Omental fat pad (tissue), 4 donors: ENCODE data around the gene OR4D6. TPM values are rescaled to one million over a fixed set of nuclear protein-coding genes. Genes with fewer than 3 reads are reported as not detected.

ENCODE experiments used
- ATAC-seq: fragments of 150-250 bp; one replicate; pipeline ENCODE4 v1.9.1; 2016; ENCODE audit warnings: mild to moderate bottlenecking, moderate library complexity; ENCODE audit not compliant: low FRiP score
- DNase-seq: peaks from one replicate; pipeline ENCODE4 v3.0.0-alpha.2; 2019; ENCODE audit warnings: low spot score
- CTCF ChIP-seq, 3 donors: fragments of 450-650 bp; IDR thresholded peaks; one replicate each; pipeline ENCODE4 v1.5.1; 2016 to 2017; ENCODE audit warnings: antibody characterized with exemption in 3 of 3, mild to moderate bottlenecking in 3 of 3, moderate library complexity in 2 of 3
- total RNA-seq, 4 donors: library from RNA; depleted of rRNA; stranded (reverse); fragments of >200 nt; gene quantifications; one replicate each; pipeline ENCODE4 v1.1.0, GENCODE V29; 2016

OR4D6 gene
- total RNA-seq, 4 donors from 2014 or later: not detected

GRCh38 chr11:59501931-59502330, 45.2 kb downstream of the OR4D6 start:
- TF ChIP-seq CTCF (IDR thresholded peaks at IDR 0.05): no peak
- ATAC-seq (no peak), DNase-seq (no peak)

DNA sequence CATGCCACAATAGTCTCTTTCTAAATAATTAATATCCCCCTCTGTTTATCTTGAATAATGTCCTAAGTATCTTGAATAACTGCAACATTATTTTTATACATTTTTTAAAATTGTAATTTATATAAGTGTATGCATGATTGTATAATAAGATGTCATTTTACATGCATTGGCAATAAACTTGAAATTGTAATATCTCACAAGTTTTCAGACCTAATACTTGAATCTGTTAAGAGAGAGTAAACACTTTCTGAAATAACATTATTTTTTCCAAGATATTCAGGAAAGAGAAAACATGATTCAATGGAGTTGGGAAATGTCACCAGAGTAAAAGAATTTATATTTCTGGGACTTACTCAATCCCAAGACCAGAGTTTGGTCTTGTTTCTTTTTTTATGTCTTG, 46.5 kb downstream of the OR4D6 start, which contains the start of gene OR4D11:
OR4D11 (plus strand) TSS at position 301 of the 400 bp plus-strand sequence; CDS start at position 301, 0 bp downstream.
- ATAC-seq (no peak), DNase-seq (no peak)
- TF ChIP-seq CTCF (IDR thresholded peaks at IDR 0.05): no peak

Other genes starting within 250 kb of the OR4D6 start
- gene MPEG1, start 244.0 kb upstream of the OR4D6 start, total RNA-seq: 10 to 100 TPM; 41.7 to 51.1 (median 47.5) TPM
- gene OR5AN1, start 98.1 kb upstream of the OR4D6 start, total RNA-seq: not detected
- gene OR5A2, start 30.5 kb upstream of the OR4D6 start, total RNA-seq: not detected
- not detected for gene OR5A1, start 20.5 kb upstream of the OR4D6 start, total RNA-seq
- not detected for gene OR4D10, start 16.4 kb downstream of the OR4D6 start, total RNA-seq
- not detected for gene OR4D11, start 46.6 kb downstream of the OR4D6 start, total RNA-seq
- not detected for gene OR4D9, start 54.6 kb downstream of the OR4D6 start, total RNA-seq
- gene OSBP, start 158.8 kb downstream of the OR4D6 start, total RNA-seq: 10 to 100 TPM; 33.7 to 46.3 (median 35.1) TPM
- 10 to 100 TPM; 14.8 to 19.6 (median 17.1) TPM for gene PATL1, start 212.1 kb downstream of the OR4D6 start, total RNA-seq